Suppressor macrophage treated with lipopolysaccharide for 1 hour (primary cell): Measurements from ENCODE around the gene HS2ST1.
"Not testable (repeated sequence)": the region's sequence is repeated elsewhere in the genome, so short reads cannot be mapped to it uniquely, and the experiment has no call there.

Source experiments
- DNase-seq, 3 donors: peaks; one replicate each; pipeline ENCODE4 v3.0.0-alpha.2; 2020 to 2022

The HS2ST1 gene

DNA sequence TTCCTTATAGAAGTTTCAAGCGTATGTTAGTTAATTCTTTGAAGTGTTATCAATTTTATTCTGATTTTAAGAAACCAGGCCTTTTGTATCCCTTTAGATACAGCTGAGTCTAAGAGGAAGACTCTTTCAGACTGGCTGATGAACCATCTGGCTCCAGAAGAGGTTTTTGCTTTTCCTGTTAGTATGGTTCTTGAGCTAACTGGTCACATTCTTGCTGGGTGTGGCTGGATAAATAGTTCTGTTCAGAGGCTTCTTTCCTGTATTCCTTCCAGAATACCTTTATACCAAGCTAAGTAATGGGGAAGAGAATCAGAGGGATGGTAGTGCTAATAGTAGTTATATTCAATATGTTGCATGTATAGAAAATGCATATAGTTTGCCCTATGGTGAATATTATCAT, 12.4 kb downstream of the HS2ST1 start:
- DNase-seq: no peak

DNA sequence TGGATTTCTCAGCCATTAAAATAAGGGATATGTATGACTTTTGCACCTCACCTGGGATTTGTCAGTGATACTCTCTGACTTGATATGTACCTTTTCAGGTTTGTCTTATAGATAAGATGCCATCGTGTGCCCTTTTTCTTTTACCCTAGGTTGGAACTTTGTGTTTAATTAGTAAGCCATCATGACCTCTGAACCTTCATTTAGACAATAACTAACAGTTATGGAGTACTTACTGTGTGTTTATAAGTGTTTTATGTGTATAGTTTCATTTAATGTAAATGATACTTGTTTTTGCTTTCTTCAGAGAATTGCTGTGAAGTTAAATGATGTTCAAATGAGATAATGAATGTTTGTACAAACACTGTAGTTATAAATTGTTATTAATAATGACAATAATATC, 14.4 kb downstream of the HS2ST1 start:
- no peak for DNase-seq

DNA sequence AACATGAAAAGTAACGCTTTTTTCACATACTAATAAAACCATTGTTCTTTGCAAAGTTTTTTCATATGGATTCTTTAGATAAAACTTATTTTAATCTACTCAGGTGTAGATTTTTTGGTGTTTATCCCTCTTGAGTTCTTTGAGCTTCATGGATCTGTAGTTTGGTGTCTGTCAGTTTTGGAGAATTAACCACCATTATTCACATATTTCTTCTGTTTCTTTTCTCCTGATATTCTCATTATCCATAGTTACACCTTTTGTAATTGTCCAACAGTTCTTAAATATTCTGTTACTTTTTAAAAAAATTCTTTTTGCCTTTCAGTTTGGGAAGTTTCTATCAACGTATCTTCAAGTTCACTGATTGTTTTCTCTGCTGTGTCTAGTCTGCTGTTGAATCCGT, 18.6 kb downstream of the HS2ST1 start:
- no peak for DNase-seq

DNA sequence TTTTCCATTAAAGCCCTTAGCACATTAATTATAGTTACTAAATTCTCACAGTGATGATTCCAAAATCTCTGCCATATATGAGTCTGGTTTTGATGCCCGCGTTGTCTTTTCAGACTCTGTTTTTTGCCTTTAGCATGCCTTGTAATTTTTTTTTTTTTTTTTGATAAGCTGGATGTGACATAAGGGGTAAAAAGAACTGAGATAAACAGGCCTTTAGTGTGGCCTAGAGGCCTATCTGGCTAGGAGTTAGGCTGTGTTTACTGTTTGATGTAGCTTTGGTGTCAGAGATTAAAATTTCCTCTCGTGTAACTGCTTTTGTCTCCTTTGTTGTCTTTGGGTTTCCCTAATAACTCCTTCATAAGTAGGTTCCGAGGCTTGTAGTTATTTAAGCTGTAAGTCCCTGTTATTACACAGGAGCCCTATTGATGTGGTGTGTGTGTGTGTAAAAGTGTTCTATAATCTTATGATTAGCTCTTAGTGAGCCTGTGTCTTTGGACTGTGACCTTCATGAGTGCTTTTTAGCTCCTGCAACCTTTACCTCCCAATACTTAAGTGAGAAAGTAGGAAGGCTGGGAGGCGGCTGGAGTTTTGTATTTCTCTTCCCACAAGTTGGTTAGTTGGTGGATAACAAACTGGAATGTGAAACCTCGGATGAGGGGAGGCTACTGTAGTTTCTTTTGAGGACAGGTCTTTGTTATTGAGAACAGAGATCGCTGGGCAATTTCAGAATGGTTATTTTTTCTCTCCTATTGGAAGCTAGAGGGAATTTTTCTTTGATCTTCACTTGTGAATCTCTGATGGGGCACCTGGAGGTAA, 19.3 kb downstream of the HS2ST1 start:
- no peak for DNase-seq

DNA sequence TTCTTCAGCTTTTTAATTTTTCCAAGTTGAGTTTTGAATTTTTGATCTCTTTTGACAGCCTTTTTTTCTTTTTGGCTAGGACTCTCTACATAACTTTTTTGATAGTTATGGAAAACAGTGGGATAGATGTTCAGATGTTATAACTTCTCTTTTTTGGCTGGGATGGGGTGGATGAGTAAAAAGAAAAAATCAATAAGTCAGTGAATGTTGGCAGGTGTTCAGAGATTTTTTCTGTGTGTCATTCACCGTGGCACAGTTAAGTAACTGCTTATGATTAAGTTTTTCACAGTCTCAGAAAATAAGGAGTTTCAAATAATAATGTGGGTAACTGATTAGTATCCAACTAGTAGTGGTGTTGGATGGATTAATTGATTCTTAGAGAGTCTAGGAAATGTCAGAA, 24.0 kb downstream of the HS2ST1 start:
- no peak for DNase-seq

DNA sequence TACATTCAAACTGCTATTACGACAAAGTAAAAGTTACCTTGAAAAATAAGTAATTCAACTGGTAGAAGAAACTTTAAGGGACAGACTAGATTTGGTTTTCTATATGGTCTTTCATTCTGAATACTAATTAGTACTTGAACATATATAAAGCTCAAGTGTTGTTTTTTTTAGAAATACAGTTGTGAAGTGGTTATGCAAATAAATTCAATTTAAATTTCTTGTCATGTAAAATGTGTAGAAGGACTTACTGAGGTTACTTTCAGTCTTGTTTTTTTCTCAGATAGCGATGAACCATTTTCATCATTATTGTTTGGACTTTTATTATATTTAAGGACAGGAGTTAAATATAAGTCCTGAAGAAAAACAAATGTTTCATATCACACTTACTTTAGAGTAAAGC, 24.4 kb downstream of the HS2ST1 start:
- no peak for DNase-seq

DNA sequence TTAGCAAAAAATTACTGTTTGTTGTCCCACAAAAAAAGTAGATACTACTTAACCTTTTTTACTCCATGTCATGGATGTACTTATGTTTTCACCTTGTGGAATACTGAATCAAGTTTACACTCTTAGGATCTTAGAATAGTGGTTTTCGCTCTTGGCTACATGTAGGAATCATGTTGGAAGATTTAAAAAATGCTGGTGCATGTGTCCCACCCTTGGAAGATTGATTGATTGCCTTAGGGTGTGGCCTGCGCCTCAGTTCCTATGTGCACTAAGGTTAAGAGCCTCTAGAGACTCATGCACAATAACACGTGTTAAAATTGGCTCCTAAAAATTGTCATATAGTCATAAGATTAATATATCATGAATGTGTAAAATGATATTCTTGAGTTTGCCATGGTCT, 25.0 kb downstream of the HS2ST1 start:
- no peak for DNase-seq

DNA sequence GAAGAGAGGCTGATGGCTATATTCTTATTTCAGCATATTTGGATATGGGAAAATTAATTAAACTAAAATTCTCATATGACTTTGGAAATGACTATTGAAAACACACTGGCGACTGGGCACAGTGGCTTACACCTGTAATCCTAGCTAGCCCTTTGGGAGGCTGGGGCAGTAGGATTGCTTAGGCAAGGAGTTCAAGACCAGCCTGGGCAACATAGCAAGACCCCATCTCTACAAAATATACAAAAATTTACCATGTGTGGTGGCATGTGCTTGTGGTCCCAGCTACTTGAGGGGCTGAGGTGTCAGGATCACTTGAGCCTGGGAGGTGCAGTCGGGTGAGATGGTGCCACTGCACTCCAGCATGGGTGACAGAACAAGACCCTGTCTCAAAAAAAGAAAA, 26.2 kb downstream of the HS2ST1 start:
- no peak for DNase-seq

DNA sequence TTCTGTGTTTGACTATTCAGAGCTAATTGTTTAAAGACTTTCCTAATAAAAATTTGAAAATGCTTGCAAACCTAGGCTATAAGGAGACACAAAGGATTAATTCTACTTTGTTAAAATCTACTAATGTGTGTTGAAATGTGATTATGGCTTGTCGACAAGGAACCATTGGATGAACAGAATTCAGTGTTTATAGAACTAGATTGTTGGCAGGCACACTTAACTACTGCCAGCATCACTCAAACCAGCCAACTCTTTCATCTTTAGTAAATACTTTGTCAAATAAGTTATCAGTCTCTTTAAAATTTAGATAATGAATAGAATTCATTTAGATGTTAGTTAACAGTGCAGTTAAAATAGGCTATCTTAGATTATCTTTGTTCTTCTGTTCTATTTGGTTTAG, 27.6 kb downstream of the HS2ST1 start:
- DNase-seq: no peak

DNA sequence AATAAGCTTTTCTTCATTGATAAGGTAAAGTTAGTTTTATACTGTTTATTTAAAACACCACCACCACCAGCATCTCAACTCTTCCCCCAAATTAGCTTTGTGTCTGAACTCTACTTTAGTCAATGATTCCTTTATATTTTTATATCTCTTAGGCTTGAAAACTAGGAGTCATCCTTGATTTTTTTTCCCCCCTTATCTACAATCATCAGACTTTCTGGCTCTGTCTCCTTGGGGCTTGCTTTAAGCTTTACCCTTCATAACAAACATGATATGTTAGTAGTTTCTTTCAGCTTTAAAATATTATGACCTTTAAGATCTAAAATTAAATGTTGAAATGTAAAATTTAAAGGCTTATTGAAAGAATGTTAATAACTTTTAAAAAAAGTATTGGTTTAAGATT, 28.3 kb downstream of the HS2ST1 start:
- DNase-seq: no peak

DNA sequence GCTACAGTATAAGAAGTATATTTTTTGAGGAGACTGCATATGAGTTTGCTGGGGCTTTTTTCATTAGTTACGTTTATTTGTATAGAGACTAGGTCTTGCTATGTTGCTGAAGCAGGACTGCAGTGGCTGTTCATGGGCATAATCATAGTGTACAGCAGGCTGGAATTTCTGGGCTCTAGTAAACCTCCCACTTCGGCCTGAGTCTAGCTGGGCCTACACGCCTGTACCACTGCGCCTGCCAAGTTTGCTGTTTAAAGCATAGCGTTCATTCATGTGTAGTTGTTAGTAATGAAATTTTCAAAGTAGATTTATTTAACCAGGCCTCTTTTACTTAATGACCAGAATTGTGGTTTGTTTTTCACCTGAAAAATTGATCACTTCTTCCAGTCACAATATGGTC, 33.8 kb downstream of the HS2ST1 start:
- no peak for DNase-seq

DNA sequence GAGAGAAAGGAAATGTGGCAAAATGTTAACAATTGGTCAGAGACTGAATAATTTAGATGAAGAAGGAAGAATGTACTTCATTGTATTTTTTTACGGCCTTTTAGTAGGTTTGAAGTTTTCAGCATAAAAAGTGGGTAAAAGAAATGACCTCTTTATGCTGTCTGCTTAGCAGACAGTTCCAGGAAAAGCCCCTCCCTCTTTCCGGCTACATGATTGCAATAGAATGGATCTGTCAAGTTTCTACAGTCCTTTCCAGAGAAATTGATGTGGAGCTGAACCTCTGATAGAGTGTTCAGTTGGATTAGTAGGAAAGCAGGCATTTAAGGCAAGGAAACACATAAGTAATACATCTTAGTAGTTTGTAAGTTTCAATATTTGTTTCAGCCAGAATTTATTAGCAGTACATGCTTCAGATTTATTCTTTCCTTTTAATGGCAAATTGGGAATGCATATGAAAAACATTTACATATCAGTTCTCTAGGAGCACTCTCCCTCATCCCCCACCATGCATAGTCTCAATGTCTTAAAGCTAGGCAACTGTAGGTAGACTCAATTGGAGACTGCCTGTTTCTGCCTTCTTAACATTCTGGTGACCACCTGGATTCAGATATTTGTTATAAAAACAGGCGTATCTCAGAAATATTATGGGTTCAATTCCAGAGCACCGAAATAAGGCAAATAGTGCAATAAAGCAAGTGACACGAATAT, 36.4 kb downstream of the HS2ST1 start:
- no peak for DNase-seq

DNA sequence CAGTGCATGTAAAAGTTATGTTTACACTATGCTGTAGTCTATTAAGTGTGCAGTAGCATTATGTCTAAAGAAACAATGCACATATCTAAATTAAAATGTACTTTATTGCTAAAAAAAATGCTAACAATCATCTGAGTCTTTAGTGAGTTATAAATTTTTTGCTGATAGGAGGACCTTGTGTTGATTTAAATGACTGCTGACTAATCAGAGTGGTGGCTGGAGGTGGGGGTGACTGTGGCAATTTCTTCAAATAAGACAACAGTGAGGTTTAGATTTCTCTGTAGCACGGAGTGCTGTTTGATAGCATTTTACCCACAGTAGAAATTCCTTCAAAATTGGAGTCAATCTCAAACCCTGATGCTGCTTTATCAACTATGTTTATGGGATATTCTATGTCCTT, 37.0 kb downstream of the HS2ST1 start:
- peak in 1 of 3 donors; percentile 7 for DNase-seq

DNA sequence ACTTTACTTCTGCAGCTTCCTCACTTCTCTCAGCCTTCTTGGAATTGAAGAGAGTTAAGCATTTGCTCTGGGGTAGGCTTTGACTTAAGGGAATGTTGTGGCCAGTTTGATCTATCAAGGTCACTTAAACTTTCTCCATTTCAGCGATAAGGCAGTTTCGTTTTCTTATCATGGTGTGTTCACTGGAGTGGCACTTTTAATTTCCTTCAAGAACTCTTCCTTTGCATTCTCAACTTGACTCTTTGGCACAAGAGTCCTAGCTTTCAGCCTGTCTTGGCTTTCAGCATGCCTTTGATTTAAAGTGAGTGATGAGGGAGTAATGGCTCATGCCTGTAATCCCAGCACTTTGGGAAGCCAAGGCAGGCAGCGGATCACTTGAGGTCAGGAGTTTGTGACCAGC, 38.7 kb downstream of the HS2ST1 start:
- DNase-seq: no peak

DNA sequence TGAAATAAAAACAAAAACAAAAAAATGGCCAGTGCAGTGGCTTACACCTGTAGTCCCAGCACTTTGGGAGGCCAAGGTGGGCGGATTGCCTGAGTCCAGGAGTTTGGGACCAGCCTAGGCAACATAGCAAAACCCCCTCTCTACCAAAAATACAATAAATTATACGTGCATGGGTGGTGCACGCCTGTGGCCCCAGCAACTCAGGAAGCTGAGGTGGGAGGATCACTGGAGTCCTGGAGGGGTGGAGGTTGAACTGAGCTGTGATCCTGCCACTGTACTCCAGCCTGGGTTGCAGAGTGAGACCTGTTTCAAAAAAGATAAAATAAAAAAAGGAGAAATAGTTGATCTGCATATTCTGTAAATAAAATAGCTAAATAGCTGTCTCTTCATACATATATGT, 41.2 kb downstream of the HS2ST1 start:
- DNase-seq: no peak

DNA sequence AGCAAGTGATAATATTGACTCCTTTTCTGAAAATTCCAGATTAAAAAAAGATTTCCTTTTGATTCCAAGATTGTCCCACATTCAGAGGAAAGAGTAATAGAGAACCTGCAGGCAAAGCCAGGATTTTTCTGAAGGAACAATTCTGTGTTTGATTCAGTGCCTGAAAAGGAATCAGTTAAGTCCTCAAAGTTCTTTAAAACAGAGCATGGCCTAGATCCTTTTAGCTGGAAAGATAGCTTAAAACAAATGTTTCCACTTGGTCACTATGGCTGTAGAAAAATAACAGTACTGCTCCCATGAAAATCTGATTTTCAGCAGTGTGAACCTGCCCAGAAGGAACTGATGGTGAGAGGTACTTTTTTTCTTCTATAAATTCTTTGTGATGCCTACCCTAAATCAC, 41.8 kb downstream of the HS2ST1 start:
- no peak for DNase-seq

DNA sequence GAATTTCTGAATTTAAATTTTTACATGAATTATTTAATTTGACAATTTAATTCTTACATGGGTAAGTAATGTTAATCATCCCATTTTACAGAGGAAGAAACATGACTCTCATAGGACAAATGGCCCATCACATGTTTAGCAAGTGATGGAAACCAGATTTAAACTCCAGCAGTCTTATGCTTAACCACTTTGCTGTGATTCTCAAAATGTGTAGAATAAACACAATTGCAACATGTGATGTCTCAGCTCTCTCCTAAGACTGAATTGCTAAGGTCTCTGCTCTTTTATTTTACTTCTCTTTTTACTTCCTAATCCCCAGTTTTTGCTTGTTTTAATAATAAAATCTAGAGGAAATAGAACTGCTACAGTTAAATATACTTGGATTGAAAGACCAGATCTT, 42.8 kb downstream of the HS2ST1 start:
- peak in 2 of 3 donors; percentile 18 to 38 for DNase-seq

DNA sequence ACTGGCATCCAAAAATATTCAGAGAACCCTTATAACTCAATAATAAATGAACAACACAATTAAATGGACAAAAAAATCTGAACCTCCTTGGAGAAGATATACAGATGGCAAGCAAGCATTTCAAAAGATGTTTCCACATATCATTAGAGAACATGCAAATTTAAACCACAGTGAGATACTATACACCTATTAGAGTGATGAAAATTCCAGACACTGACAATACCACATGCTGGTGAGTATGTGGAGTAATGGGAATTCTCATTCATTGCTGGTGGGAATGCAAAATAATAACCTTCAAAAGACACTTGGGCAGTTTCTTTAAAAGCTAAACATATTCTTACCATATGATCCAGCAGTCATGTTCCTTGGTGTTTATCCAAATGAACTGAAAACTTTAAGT, 46.1 kb downstream of the HS2ST1 start:
- DNase-seq: no peak

DNA sequence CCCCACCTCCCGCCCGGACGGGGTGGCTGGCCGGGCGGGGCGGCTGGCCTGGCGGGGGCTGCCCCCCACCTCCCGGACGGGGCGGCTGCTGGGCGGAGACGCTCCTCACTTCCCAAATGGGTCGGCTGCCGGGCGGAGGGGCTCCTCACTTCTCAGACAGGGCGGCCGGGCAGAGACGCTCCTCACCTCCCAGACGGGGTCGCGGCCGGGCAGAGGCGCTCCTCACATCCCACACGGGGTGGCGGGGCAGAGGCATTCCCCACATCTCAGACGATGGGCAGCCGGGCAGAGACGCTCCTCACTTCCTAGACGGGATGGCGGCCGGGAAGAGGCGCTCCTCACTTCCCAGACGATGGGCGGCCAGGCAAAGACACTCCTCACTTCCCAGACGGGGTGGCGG, 49.4 kb downstream of the HS2ST1 start:
- DNase-seq: not testable (repeated sequence)

DNA sequence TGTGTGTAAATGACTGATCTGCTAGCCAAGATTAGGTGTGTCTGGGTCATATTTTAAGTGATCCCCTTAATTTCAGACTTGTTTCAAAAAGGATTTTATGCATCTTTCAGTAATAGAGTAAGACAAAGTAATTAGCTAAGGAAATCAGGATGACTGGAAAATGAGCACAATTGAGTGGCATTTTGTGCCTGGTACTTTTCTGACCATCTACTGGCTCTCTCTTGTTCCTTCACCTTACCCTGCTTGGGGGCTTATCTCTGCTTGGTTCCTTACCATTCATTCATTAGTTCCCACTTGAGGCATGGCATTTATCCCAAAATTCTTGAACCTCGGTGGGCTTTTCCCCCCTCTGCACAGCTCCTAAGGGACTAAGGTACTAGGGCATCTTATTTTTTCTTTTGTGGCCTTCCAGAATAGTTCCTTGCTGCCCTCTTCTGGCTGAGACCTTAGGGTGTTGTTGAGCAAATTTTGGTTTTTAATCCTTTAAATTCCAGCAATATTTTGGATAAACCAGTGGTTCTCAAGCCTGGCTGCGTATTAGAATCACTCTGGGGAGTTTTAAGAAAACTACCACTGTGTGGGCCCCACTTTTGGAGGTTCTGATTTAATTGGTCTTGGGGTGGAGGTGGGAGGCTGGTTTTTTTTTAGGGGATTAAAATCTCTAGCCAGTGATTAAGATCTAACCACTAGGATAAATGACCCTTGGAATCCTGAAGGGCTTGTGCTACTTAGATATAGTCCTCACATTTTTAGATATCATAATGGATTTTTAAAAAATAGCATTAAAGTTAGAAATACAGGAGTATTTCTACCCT, 50.8 kb downstream of the HS2ST1 start:
- peak; percentile 42 to 52 (median 51) for DNase-seq

DNA sequence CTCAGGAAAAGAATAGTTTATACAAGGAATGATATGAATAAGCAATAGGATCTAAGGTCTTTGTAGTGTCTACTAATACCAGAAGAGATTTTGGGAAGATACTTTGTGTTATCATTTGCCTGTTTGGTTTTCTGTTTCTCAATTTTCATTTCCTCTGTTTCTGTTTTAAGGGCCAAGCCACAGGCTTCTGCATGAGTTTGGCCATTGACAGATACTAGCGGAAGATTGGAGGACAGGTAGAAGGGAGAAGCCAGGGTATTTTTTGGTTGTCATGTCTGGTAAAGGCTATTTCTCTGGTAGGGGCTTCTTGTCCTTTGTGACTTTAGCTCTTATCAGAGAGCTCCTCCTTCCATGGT, 51.4 kb downstream of the HS2ST1 start:
- no peak for DNase-seq

DNA sequence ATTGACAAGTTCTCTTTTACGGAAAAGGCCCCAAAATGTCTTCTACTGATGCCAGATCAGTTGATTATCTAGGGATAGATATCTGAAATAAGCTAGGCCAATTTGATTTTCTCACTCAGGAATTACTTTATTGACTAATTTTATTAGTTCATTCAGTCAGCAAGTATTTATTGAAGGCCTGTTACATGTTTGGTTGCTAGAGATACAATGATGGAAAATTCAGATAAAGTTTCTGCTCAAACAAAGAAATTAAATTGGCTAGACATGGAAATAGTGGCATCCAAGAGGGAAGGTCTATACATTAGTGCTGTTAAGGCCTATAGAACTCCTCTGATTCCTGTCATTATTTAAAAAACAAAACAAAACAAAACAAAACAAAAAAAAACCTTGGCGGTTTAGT, 56.5 kb downstream of the HS2ST1 start:
- no peak for DNase-seq

DNA sequence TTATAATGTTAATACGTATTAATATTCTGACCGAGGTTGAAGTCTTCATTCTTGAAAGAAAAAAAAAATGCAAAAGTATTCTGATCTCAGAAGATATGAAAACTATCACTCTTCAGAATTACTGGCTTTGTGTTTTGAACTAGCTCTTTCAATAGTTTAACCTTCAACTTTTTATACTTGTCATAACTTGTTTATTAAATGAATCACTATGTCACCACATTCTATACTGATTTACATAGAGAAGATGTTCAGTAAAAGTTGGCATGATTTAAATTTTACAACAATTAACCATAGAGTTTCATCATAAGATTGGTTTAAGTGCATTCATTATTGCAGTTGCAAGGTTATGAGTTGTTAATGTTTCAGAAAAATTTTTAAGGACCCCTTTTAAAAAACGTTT, 57.3 kb downstream of the HS2ST1 start:
- no peak for DNase-seq

DNA sequence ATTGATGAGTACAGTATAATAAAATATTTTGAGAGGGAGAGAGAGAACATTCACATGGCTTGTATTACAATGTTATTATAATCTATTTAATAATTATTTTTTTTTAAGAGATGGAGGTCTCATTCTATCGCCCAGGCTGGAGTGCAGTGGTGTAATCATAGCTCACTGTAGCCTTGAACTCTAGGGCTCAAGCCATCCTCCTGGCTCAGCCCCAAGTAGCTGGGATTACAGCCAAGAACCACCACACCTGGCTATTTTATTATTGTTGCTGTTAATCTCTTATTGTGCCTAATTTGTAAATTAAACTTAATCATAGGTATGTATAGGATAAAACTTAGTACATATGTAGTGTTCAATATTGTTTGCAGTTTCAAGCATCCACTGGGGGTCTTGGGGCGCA, 57.8 kb downstream of the HS2ST1 start:
- no peak for DNase-seq
